Measurements from ENCODE around the gene SYT11.
"Not testable (repeated sequence)": the region's sequence is repeated elsewhere in the genome, so short reads cannot be mapped to it uniquely, and the experiment has no call there.

SYT11 gene, protein sequence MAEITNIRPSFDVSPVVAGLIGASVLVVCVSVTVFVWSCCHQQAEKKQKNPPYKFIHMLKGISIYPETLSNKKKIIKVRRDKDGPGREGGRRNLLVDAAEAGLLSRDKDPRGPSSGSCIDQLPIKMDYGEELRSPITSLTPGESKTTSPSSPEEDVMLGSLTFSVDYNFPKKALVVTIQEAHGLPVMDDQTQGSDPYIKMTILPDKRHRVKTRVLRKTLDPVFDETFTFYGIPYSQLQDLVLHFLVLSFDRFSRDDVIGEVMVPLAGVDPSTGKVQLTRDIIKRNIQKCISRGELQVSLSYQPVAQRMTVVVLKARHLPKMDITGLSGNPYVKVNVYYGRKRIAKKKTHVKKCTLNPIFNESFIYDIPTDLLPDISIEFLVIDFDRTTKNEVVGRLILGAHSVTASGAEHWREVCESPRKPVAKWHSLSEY

DNA sequence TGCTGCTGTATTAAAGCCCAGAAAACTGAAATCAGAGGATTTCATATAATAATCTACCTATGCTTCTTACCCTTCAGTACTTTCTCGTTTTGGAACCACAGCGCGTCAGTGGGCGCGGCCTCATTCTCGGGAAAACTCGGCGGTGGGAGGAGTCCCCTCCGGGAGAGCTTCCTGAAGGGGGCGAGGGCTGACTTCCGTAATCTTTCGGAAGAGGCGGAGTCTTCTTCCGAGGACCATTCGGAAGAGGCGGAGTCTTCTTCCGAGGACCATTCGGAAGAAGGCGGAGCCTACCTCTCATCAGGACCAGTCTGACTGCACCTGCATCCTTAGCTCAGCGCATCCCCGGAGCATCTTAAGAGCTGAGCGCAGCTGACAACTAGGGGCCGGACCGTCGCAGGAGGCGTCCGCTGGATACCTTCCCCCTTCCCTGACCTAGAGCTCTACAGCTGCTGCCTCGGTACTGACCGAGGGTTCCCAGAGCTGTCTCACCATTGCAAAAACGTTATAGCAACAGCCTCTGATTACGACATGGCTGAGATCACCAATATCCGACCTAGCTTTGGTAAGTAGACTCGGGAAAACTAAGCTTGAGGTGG, at the start of gene SYT11:
Gene SYT11, plus strand, starts transcription at position 334 of the 596 bp plus-strand sequence. Its CDS starts 195 bp downstream, at position 529.
- peak; percentile 37 to 98 (median 90) for DNase-seq

DNA sequence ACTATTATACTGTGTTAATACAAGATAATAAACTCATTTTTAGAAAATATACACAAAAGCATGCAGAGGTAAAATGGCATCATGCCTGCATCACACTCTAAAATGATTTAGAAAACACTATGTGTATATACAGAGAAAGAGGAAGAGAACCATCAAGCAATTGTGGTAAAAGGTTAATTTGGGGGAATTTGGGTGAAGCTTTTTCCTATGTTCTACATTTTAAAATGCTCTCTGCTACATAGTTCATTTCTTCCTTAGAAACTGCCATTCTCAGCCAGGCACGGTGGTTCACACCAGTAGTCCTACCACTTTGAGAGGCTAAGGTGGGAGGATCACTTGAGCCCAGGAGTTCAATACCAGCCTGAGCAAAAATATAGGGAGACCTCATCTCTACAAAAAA, 46.5 kb upstream of the SYT11 start:
- DNase-seq = no peak

DNA sequence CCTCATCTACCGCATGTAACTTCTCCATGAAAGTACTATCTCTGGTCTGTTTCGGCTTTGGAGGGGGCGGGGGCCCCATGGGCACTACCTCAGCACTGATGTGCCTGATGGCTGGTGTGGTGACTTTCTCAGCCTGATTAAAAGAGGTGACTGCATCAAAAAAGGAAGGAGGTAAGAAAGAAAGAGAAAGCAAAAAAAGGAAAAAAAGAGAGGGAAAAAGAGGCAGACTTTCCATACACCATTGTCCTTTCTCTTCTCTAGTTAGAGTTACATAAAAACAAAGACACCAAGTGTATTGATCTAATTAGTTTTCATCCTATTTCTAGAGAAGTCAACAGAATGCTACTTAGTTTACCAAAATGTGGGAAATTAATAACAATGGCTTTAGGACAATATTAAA, 45.7 kb upstream of the SYT11 start:
- no peak for DNase-seq

DNA sequence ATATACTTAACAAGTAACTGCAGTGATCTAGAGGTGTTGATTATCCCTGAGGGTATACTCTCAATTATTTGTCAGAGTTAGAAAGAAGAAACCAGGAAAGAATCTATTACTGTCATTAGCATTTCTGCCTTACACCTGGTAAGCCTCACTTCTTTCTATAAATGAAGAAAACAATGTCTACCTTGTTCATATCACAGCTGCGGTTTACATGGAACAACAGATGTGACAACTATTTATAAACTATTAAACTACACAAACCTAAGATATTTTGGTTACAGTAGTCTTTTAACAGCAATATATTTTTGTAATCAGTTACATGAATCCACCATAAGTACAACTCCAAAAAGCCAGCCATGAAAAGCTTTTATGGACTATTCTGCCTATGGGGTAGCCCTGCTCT, 43.0 kb upstream of the SYT11 start:
- no peak for DNase-seq

DNA sequence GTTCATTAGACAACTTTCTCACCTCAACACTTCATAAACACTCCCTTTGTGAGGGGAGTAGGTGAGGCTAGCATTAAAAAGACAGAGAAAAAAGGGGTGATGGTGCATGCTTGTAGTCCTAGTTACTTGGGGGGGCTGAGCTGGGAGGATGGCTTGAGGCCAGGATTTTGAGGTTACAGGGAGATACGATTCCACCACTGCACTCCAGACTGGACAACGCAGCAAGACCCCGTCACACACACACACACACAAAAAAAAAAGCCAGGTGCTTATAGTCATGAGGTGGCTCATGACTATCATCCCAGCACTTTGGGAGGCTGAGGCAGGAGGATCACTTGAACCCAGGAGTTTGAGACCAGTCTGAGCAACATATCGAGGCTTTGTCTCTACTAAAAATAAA, 31.9 kb upstream of the SYT11 start:
- DNase-seq = no peak

DNA sequence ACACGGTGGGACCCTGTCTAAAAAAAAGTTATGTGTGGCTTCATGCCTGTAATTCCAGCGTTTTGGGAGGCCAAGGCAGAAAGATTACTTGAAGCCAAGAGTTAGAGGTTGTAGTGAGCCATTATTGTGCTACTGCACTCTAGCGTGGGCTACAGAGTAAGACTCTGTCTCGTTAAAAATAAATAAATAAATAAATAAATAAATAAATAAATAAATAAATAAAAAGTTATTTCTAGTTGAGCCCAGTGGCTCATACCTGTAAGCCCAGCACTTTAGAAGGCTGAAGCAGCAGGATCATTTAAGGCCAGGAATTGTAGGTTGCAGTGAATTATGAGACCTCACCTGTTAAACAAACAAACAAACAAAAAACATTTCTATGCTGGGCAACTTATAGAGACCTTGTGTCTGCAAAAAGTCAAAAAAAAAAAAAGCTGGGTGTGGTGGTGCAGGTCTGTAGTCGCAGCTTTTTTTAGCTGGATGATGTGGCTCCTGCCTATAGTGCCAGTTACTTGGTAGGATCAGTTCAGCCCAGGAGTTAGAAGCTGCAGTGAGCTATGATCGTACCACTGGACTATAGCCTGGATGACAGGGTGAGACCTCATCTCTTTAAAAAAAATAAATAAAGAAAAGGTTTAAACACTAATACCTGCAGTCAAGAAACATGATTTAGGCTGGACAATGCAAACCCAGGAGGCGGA, 27.9 kb upstream of the SYT11 start:
- DNase-seq = no peak

DNA sequence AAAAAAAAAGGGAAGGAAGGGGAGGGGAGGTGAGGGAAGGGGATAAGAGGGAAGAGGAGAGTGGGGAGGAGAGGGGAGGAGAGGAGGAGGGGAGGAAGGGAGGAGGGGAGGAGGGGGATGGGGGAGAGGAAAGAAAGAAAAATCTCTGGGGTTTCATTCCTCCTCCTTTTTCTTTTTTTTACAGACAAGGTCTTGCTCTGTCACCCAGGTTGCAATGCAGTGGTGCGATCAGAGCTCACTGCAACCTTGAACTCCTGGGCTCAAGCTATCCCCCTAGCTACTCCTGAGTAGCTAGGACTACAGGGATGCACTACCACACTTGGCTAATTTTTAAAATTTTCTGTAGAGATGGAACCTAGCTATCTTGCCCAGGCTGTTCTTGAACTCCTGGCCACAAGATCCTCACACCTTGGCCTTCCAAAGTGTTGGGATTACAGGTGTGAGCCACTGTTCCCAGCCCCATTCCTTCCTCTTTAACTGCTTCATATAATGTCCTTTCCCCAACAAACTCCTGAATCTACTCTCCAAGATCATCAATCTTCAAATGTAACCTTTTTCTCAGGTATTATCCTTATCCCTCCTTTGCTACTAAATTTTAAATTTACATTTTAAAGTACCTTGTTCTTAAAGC, 25.6 kb upstream of the SYT11 start:
- DNase-seq = no peak

DNA sequence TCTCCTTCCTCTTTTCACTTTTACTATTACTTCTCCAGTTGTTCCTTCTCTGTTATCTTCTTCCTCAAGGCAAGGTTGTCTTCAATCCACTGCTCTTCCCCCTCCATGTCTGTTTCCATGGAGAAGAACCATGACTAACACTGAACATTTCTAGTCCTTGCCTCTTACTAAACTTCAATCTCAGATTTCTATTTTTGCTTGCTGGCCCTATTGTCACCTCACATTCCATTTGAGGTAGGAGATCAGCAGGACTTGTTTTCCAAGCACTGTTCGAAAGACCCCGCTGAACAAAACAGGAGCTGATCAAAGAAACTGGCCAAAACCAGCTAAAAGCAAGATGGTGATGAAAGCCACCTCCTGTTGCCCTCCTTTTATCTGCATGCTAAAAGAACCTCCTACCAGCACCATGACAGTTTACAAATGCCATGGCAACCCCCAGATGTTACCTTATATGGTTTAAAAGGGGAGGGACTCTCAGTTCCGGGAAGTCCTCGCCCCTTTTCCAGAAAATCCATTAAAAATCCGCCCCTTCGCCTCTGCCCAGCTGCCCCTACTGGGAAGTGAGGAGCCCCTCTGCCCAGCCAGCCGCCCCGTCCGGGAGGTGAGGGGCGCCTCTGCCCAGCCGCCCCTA, 25.0 kb upstream of the SYT11 start:
- DNase-seq = no peak

DNA sequence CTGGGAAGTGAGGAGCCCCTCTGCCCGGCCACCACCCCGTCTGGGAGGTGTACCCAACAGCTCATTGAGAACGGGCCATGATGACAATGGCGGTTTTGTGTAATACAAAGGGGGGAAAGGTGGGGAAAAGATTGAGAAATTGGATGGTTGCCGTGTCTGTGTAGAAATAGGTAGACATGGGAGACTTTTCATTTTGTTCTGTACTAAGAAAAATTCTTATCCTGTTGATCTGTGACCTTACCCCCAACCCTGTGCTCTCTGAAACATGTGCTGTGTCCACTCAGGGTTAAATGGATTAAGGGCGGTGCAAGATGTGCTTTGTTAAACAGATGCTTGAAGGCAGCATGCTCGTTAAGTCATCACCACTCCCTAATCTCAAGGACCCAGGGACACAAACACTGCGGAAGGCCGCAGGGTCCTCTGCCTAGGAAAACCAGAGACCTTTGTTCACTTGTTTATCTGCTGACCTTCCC, 24.4 kb upstream of the SYT11 start:
- DNase-seq = not testable (repeated sequence)

DNA sequence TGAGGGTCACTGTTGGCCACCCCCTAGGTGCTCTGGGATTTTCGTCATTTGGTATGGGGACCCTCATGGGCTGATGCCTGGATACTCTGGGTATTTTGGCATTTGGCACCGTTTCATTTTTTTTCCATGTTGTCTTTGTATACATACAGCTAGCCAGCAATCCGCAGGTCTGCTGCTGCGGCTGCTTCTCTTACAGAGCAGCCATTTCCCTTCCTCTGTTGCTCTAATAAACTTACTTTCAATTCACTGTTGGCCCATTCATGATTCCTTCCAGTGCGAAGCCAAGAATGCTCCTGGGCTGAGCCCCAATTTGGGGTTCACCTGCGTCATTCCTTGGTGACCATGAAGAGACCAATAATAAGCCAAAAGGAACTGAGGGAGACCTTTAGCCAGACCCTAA, 23.8 kb upstream of the SYT11 start:
- DNase-seq = no peak

DNA sequence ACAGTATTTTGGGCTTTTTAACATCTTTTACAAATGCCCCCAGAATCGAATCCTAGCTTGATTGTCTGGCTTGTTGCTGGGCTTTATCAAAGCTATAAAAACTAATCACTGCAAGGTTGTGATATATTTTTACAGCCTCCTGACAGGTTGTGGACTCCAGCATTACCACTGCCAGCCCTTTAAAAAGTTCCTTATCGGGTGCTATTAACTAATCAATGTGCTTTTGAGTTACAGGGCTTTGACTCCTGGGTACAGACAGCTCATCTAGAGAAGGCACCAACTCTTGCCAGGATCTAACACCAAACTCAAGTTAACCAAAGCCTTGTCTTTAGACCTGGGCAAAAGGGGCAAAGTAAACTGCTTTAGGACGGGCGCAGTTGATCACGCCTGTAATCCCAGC, 19.0 kb upstream of the SYT11 start:
- DNase-seq = no peak

DNA sequence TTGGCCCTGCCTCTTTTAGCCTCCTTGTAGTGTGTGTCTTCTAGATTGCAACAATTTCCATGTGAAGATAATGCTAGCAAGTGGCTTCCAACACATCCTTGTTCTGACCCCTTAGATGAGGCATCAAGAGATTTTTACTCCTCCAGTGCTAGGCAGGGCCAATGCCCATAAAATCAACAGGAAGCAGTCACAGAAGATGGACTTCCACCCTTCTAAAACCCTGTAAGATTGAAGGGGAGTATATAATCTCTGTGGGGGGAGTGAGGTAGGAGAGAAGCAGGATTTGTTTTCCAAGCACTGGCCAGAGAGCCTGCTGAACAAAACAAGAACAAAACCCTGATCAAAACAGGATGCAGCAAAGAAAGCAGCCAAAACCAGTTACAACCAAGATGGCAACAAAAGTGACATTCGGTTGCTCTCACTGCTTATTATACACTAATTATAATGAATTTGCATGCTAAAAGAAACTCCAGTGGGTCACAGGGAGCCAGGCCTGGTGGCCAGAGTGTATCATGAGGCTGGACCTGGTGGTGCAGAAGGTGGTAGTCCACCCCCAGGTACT, 14.4 kb upstream of the SYT11 start:
- no peak for DNase-seq

DNA sequence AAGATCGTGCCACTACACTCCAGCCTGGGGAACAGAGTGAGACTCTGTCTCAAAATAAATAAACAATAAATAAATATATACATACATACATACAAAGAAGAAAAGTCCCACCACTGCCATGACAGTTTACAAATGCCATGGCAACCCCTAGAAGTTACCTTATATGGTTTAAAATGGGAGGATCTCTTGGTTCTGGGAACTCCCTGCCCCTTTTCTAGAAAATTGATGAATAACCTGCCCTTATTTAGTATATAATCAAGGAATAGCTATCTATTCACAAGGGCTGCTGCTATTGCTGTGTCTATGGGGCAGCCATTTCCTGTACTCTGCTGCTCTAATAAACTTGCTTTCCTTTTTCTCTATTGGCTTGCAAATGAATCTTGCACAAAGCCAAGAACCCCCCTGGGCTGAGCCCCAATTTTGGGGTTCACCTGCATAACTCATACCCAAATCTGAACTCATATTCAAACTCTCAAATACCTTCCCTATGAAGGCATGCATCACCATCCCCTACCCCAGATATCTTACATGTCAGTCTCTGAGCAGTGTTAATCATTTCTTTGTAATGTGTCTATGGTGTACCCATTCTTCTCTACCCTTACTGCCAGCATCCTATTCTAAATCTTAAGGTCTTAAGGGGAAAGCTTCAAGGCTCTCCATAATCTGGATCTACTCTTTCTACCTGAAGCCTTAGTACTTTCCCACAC, 11.4 kb upstream of the SYT11 start:
- no peak for DNase-seq

DNA sequence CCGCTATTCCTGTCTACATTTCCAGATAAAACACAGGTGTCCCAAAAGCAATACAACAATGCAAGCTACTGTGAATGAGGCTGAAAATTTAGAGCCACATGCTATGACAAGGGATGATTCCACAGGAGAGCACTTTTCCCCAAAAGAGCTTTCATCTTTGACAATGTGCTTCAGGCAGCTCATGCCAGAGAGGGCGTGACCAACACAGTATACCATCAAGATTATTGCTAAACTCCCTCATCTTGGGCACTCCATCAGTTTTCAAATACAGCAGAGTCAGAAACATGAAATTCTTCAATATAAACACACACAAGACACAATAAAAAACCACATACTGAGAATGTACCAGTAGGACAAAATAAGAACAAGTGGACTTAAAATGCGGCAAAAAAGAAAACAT, 9.0 kb upstream of the SYT11 start:
- no peak for DNase-seq

DNA sequence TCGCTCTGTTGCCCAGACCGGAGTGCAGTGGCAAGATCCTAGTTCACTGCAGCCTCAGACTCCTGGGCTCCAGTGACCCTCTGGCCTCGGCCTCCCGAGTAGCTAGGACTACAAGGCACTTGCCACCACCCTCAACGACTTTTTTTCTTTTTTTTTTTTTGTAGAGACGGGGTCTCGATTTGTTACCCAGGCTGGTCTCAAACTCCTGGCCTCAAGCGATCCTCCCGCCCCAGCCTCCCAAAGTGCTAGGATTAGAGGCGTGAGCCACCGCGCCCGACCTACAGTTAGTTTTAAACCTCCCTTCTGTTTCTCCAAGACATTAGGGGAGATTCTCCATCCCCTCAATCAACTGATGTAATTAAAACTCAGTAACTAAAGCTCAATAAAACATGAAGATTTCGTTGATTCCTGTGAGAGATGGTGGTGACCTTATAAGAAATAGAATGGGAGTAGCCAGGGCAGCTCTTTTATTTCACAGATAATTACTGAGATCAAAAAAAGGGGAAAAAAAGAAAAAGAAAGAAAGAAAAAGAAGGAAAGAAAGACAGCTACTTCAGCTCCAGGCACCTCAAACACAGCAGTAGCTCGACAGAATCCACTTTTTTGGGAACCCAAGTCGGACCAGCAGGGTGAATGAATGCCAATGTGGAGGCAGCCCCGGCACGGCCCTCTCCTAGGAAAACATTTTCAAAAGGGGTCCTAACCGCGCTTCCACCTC, 3.0 kb upstream of the SYT11 start:
- DNase-seq = no peak

DNA sequence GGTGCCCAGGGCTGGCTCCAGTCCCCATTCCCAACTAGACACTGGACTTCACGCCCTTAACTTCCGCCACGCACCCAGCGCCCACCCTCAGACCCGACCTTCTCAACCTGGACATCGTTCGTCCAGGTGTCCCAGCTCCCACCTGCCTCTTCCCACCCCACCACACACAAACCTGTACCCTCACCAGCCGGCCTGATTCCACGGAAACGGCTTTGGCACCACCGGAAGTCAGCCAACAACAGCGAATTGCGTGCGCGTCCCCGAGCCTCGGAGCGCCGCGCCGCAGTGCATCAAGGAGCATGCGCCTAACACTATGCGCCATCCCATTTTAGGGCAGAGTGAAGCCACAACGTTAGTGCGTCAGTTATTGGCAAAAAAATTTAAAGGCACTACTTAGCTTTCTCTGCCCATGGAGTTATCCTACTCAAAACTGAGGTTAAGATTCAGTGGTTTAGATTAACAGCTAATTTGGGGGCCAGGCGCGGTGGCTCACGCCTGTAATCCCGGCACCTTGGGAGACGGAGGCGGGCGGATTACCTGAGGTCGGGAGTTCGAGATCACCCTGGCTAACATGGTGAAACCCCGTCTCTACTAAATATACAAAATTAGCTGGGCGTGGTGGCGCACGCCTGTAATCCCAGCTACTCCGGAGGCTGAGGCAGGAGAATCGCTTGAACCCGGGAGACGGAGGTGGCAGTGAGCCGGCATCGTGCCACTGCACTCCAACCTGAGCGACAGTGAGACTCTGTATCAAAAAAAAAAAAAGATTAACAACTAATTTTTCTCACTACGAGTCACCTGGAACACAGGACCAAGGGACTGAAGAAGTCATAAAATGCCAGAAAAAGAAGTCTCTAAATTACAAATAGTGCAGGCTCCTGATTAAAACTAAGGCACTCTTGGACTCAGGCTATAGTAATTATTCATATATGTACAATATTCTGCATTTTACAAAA, 2.1 kb upstream of the SYT11 start, which contains the start of gene GON4L:
Gene GON4L, minus strand, starts transcription at position 240 of the 956 bp plus-strand sequence. CDS start 3,434 bp downstream, outside the sequence.
- DNase-seq = peak; percentile 34 to 93 (median 86)

DNA sequence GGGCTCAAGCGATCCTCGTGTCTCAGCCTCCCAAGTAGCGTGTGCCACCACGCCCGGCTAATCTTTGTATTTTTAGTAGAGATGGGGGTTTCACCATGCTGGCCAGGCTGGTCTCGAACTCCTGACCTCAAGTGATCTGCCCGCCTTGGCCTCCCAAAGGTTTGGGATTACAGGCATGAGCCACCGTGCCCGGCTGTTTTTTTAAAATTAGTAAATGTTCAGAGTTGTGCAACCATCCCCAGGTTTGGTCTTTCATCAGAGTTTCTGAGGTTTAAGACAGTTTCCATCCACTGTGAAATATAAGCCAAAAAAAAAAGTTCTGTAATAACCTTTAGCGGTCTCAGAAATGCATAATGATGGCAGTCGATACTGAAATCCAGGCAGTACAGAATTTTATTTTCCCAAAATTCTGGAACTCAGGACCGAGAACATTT, 550 bp upstream of the SYT11 start:
- DNase-seq = no peak

DNA sequence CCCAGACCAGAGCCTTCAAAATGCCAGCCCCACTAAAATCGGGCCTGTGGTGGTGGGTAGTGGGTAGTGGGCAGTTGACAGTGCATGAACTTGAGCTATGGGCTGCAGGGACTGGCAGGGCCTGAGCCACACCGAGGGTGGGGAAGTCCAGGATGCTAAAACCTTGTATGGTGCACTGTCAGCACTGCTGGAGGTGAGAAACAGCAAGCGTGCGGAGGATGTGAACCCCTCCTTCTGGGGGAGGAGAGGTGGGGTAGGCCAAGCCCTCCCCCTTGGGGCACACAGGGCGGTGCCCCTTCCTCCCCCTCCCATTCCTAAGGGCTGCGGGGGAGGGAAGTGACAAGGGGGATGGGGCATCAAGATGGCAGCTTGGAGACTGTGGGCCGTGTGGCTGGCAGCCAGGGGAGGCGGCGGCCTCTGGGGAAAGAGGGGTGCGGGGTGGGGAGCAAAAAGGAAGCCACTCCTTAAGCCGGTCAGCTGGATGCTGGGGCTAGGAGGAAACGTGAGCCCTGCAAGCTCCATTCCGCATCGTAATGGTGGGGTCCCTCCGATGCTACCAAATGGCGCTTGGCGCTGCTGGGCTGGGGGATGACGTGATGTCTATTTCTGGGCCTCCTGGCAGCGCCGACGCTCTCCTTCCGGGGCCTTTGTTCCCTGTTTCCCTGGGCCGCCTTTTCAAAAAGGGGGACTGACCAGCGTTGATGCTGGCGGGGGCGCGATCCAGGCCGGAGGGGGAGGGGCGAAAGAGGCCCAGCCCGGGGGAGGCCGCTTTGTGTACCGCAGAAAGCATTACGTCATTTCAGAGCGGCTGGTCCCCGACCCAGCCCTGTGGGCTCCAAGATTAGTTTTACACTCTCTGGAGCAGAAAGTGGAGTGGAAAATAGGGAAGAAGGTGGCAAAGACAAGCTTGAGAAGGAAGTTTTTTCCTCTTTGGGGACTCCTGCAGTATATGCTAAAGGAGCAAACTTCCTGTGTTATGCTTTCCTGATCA, 809 bp downstream of the SYT11 start:
- peak; percentile 33 to 97 (median 93) for DNase-seq

Data from C1 segment of cervical spinal cord (tissue), 14 donors.